DOHH2 (cell line): ENCODE measurements around the gene SLC17A5.

Source experiments
- CTCF ChIP-seq: fragments of 200-600 bp; sonication (generic); IDR thresholded peaks from one replicate; pipeline ENCODE4 v1.5.1; 2014; ENCODE audit warnings: antibody characterized with exemption, mild to moderate bottlenecking, low read depth, low read length; ENCODE audit not compliant: poor library complexity, severe bottlenecking
- EZH2phosphoT487 ChIP-seq: fragments of 200-600 bp; sonication (generic); IDR thresholded peaks from 2 replicates; pipeline ENCODE4 v1.6.1; 2017; ENCODE audit warnings: borderline replicate concordance, mild to moderate bottlenecking, antibody characterized with exemption, low read length, moderate library complexity, mixed read lengths

GRCh38 chr6:73675466-73676098 lies 21.8 kb upstream of the SLC17A5 start:
- peak; percentile 91 for TF ChIP-seq CTCF
- TF ChIP-seq EZH2phosphoT487, result no peak
